Mesenchymal stem cell (in vitro differentiated cells and primary cell): Measurements from ENCODE around the gene FXYD6. TPM values are rescaled to one million over a fixed set of nuclear protein-coding genes. Genes with fewer than 3 reads are reported as not detected.
"Not testable (repeated sequence)": the region's sequence is repeated elsewhere in the genome, so short reads cannot be mapped to it uniquely, and the experiment has no call there.

ENCODE experiments used
- DNase-seq: peaks from one replicate; pipeline ENCODE4 v3.0.0-alpha.2; 2013
- H2AFZ ChIP-seq: one replicate; pipeline ENCODE4 v1.6.1; 2013; ENCODE audit warnings: low read depth, mild to moderate bottlenecking, control low read depth, inconsistent platforms, low read length, moderate library complexity
- H2AK5ac ChIP-seq: 2 replicates; pipeline ENCODE4 v1.6.1; 2013; ENCODE audit warnings: low read length, moderate library complexity, mild to moderate bottlenecking, inconsistent platforms; ENCODE audit not compliant: severe bottlenecking
- H2BK120ac ChIP-seq: one replicate; pipeline ENCODE4 v1.6.1; 2013; ENCODE audit warnings: low read depth, mild to moderate bottlenecking, inconsistent platforms, low read length, moderate library complexity
- H2BK12ac ChIP-seq, 2 experiments: one replicate each; pipeline ENCODE4 v1.6.1; 2013; ENCODE audit warnings: inconsistent platforms in 2 of 2, low read length in 2 of 2, mild to moderate bottlenecking in 2 of 2, moderate library complexity in 2 of 2, control low read depth in 1 of 2
- H2BK15ac ChIP-seq: one replicate; pipeline ENCODE4 v1.6.1; 2013; ENCODE audit warnings: mild to moderate bottlenecking, low read depth, inconsistent platforms; ENCODE audit not compliant: poor library complexity, severe bottlenecking
- H2BK5ac ChIP-seq: 2 replicates; pipeline ENCODE4 v1.6.1; 2013; ENCODE audit warnings: low read depth, mild to moderate bottlenecking, low read length, control low read depth, inconsistent platforms; ENCODE audit not compliant: poor library complexity, severe bottlenecking
- H3K14ac ChIP-seq, 2 experiments: one replicate each; pipeline ENCODE4 v1.6.1; 2013; ENCODE audit warnings: inconsistent platforms in 2 of 2, low read length in 2 of 2, control low read depth in 1 of 2, mild to moderate bottlenecking in 1 of 2, moderate library complexity in 1 of 2
- H3K18ac ChIP-seq, 2 experiments: one replicate each; pipeline ENCODE4 v1.6.1; 2013; ENCODE audit warnings: inconsistent platforms in 2 of 2, low read length in 2 of 2, control low read depth in 1 of 2, low read depth in 1 of 2, mild to moderate bottlenecking in 1 of 2
- H3K23ac ChIP-seq, 2 experiments: one replicate each; pipeline ENCODE4 v1.6.1; 2013; ENCODE audit warnings: inconsistent platforms in 2 of 2, low read length in 2 of 2, mild to moderate bottlenecking in 2 of 2, moderate library complexity in 2 of 2, control low read depth in 1 of 2
- H3K27ac ChIP-seq: 2 replicates; pipeline ENCODE4 v1.5.1; 2013; ENCODE audit warnings: mild to moderate bottlenecking, moderate library complexity, low read length, control low read depth, inconsistent platforms; ENCODE audit not compliant: poor library complexity, severe bottlenecking
- H3K27me3 ChIP-seq, 2 experiments: 2 replicates each; pipeline versions ENCODE4 v1.6.1 to v1.7.0; 2013; ENCODE audit warnings: low read length in 2 of 2, mild to moderate bottlenecking in 2 of 2, moderate library complexity in 2 of 2, control low read depth in 1 of 2, inconsistent platforms in 1 of 2; ENCODE audit not compliant: control insufficient read depth in 1 of 2, insufficient read depth in 1 of 2
- H3K36me3 ChIP-seq, 2 experiments: 2 replicates each; pipeline versions ENCODE4 v1.6.1 to v1.7.0; 2013; ENCODE audit warnings: low read length in 2 of 2, control low read depth in 1 of 2, inconsistent platforms in 1 of 2, low read depth in 1 of 2, mild to moderate bottlenecking in 1 of 2; ENCODE audit not compliant: insufficient read depth in 2 of 2, control insufficient read depth in 1 of 2
- H3K4ac ChIP-seq, 2 experiments: one replicate each; pipeline ENCODE4 v1.6.1; 2013; ENCODE audit warnings: inconsistent platforms in 2 of 2, low read length in 2 of 2, mild to moderate bottlenecking in 2 of 2, moderate library complexity in 2 of 2, control low read depth in 1 of 2, low read depth in 1 of 2
- H3K4me1 ChIP-seq: 2 replicates; pipeline ENCODE4 v1.6.1; 2013; ENCODE audit warnings: low read depth, low read length, control low read depth; ENCODE audit not compliant: control insufficient read depth, insufficient read depth
- H3K4me2 ChIP-seq: 2 replicates; pipeline ENCODE4 v1.6.1; 2013; ENCODE audit warnings: low read length, mild to moderate bottlenecking, inconsistent platforms; ENCODE audit not compliant: poor library complexity, severe bottlenecking
- H3K4me3 ChIP-seq, 2 experiments: 2 replicates each; pipeline versions ENCODE4 v1.5.1 to v1.7.0; 2013; ENCODE audit warnings: low read length in 2 of 2, mild to moderate bottlenecking in 2 of 2, control low read depth in 1 of 2, low read depth in 1 of 2; ENCODE audit not compliant: insufficient read depth in 1 of 2
- H3K79me1 ChIP-seq: replicated peaks from 2 replicates; pipeline ENCODE4 v1.6.1; 2013; ENCODE audit warnings: mild to moderate bottlenecking, control low read depth, low read length, inconsistent platforms; ENCODE audit not compliant: poor library complexity, severe bottlenecking
- H3K9ac ChIP-seq: 2 replicates; pipeline ENCODE4 v1.7.0; 2013; ENCODE audit warnings: mild to moderate bottlenecking, low read length, moderate library complexity
- H3K9me3 ChIP-seq: 2 replicates; pipeline ENCODE4 v1.7.0; 2013; ENCODE audit warnings: mild to moderate bottlenecking, low read length; ENCODE audit not compliant: control insufficient read depth
- H4K8ac ChIP-seq: one replicate; pipeline ENCODE4 v1.6.1; 2013; ENCODE audit warnings: inconsistent platforms, mild to moderate bottlenecking, low read length, moderate library complexity
- H4K91ac ChIP-seq: one replicate; pipeline ENCODE4 v1.6.1; 2013; ENCODE audit warnings: mild to moderate bottlenecking, low read length, inconsistent platforms
- WGBS: methylation state at CpG from one replicate; pipeline ENCODE4 v1.1.7; 2013; ENCODE audit warnings: mixed read lengths; 5-methylcytosine and 5-hydroxymethylcytosine counted together
- polyA plus RNA-seq, 2 experiments: library from polyadenylated mRNA; stranded (reverse); fragments of 200-250 nt; gene quantifications; one replicate each; pipeline ENCODE4 v1.2.3, GENCODE V29; 2013

The FXYD6 gene
- polyA plus RNA-seq (2013, experiment 1 of 2) = 52.5 TPM
- polyA plus RNA-seq (2013, experiment 2 of 2) = 53.1 TPM

- no peaks in the 10 kb centered on the region for H3K9me3 ChIP-seq
- WGBS = 0% methylated on average over 36 of the region's 63 CpGs
Observed at GRCh38 chr11:117876341-117877119, at the start of gene FXYD6. Gene FXYD6 (minus strand): TSS chr11:117876658. CDS start chr11:117842776, 33,882 bp downstream.

GRCh38 chr11:117926166-117926565 is 49.7 kb upstream of the FXYD6 start:
- H3K4ac ChIP-seq, H4K8ac ChIP-seq, H3K14ac ChIP-seq, H2BK15ac ChIP-seq, H4K91ac ChIP-seq, H2BK120ac ChIP-seq, H2BK5ac ChIP-seq, H3K4me2 ChIP-seq, H2AK5ac ChIP-seq, H2BK12ac ChIP-seq, H3K9me3 ChIP-seq, H3K4me1 ChIP-seq, H3K79me1 ChIP-seq, H3K9ac ChIP-seq, DNase-seq, H3K36me3 ChIP-seq, H3K23ac ChIP-seq, H3K27ac ChIP-seq, H3K4me3 ChIP-seq, H3K18ac ChIP-seq, H2AFZ ChIP-seq: not testable (repeated sequence)
- WGBS = 81% methylated on average over 7 of the region's 7 CpGs
- peaks cover 26 to 74% of the 10 kb centered on the region in 2 experiments for H3K27me3 ChIP-seq

More at GRCh38 chr11:117876341-117877119, at the start of gene FXYD6:
- Histone ChIP-seq H4K8ac (peak within 1 kb of the TSS; percentile 8), H3K23ac (peak within 1 kb of the TSS in 1 of 2 experiments; percentile 27), H3K18ac (peak within 1 kb of the TSS in 1 of 2 experiments; percentile 77), H2AFZ (peak within 1 kb of the TSS; percentile 70), H3K14ac (peak within 1 kb of the TSS in 1 of 2 experiments; percentile 89), H3K79me1 (peaks cover 21% of the 10 kb centered on the region), H3K27me3 (peaks cover 24 to 96% of the 10 kb centered on the region in 2 experiments), H3K9ac (peak within 1 kb of the TSS; percentile 61), H2BK120ac (no peak within 1 kb of the TSS), H2BK15ac (peak within 1 kb of the TSS; percentile 53), H3K27ac (no peak within 1 kb of the TSS), H3K36me3 (peaks cover 0 to 12% of the 10 kb centered on the region in 2 experiments), H3K4me2 (peak within 1 kb of the TSS; percentile 87), H2BK12ac (peak within 1 kb of the TSS in 1 of 2 experiments; percentile 83), H3K4ac (peak within 1 kb of the TSS in 1 of 2 experiments; percentile 55), H3K4me1 (peaks cover 24% of the 10 kb centered on the region), H2AK5ac (no peak within 1 kb of the TSS), H4K91ac (peak within 1 kb of the TSS; percentile 25), H3K4me3 (peak within 1 kb of the TSS; percentile 73 to 75), H2BK5ac (no peak within 1 kb of the TSS)
- peak; percentile 74 for DNase-seq

DNA sequence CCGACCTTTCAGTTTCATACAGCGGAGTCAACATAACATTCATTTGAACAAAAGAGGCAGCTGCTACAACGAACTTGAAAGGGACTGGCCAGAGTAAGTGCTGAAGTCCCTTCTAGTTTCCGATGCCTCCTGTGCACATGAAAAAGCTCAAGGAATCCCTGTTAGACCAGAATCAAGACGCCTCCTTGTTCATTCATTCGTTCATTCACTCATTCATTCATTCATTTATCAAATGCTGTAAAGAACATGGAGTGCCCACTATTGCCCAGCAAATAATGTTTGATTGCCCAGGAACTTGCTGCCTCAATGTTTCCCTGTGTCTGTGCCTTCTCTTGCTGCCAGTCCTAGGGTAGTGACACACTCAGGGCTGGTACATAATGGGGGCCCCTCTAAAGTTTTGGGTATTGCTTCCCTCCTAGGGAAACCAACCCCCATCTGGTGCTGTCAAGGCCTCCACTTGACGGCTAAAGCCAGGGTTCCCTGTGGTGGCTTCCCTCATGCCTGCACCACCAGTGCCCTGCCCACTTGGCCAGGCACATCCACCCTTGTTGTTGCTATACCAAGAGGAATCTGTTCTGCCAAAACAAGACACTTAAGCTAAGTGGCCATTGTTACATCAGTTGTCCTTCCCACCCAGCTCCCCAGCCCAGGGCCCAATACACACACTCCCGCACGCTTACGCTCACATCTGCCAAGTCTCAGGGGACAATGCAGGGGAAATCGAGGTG is 48.9 kb upstream of the FXYD6 start:
- WGBS = 82% methylated on average over 11 of the region's 11 CpGs

More for the DNA sequence above, 48.9 kb upstream of the FXYD6 start:
- Histone ChIP-seq H2BK5ac (no peak overlapping the region), H3K18ac (no peak overlapping the region), H4K91ac (no peak overlapping the region), H3K36me3 (no peaks in the 10 kb centered on the region), H3K27me3 (peaks cover 26 to 76% of the 10 kb centered on the region in 2 experiments), H3K9me3 (no peaks in the 10 kb centered on the region), H2BK12ac (no peak overlapping the region), H3K4ac (no peak overlapping the region), H3K4me2 (no peak overlapping the region), H3K4me3 (no peak overlapping the region), H3K79me1 (no peaks in the 10 kb centered on the region), H3K9ac (no peak overlapping the region), H3K14ac (no peak overlapping the region), H2BK120ac (no peak overlapping the region), H4K8ac (no peak overlapping the region), H3K27ac (no peak overlapping the region), H3K23ac (no peak overlapping the region), H2BK15ac (no peak overlapping the region), H2AFZ (no peak overlapping the region), H3K4me1 (no peaks in the 10 kb centered on the region), H2AK5ac (no peak overlapping the region)
- no peak for DNase-seq
